GM19468 (cell line): Measurements from ENCODE around the gene PRR16.

Source experiments
- ATAC-seq: cut with Tn5 transposase; IDR thresholded peaks from one replicate; pipeline ENCODE4 v1.9.1; 2021; ENCODE audit warnings: mild to moderate bottlenecking, moderate library complexity, moderate number of reproducible peaks; ENCODE audit not compliant: unreplicated experiment; ENCODE audit errors: extremely low read depth

PRR16 gene

DNA sequence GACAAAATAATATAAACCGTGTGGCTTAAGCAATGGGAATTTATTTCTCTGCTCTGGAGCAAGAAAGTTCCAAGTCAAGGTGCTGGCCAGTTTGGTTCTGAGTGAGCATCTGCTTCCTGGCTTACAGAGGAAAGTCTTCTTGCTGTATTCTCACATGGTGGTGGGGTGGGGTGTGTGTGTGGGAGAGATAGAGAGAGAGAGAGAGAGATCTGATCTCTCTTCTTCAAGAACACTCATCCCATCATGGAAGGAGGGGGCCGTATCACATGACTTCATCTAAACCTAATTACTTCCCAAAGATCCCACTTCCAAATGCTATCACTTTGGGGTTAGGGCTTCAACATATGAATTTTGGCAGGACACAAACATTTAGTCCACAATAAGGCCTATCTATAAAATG, 91.2 kb downstream of the PRR16 start:
- ATAC-seq, result no peak

- ATAC-seq, result no peak
These were observed 99.9 kb downstream of the PRR16 start for GRCh38 chr5:120564013-120564412.

GRCh38 chr5:120567066-120567465, 103.0 kb downstream of the PRR16 start:
- ATAC-seq, result no peak

DNA sequence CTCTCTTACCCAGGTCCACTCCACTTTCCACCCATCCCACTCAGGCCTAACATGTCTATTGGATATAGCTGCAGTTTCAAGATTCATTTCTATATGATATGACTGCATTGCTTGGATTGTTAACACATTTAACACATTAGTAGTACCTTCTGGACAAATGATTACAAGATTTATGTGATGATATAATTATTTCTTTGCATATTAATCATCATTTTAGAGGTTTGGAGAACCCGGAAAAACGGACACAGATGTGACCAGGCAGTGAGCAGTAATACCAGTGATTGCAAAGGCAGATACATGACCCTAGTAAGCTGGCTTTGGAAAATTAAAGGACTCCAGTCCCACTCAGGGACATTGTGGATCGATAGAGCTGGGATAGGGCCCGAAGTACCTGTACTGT, 103.8 kb downstream of the PRR16 start:
- ATAC-seq, result no peak

DNA sequence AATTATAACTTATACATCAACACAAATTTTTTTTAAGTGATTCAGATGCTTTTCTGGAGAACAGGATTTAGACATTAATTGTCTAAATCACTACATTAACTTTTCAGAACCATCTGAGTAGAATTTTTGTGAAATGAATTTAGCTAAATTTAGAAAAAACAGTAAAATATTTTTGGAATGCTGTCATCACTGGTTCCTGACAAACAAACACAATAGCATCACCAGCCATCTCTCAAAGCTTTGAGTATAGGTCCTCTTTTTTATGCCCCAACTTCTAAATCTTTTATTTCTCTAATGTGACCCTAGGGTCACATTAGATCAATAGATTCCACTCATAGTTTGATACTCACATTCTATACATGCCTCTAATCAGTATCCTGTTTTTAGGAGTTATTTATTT, 104.6 kb downstream of the PRR16 start:
- ATAC-seq, result no peak

DNA sequence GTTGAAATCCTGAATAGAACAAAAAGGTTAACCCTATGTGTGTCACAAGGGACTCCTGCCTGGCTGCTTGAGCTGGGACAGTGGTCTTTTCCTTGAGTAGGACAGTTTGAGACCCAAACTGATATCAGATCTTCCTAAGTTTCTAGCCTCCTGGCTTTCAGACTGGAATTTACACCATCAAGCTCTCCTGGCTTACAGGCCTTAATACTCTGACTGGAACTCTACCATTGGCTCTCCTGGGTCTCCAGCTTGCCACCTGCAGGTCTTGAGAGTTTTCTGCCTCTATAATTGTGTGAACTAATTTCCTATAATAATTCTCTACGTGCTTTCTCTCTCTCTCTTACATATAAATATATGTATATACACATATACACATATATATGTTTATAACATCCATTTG, 112.5 kb downstream of the PRR16 start:
- no peak for ATAC-seq

- no peak for ATAC-seq
These were observed 118.5 kb downstream of the PRR16 start for GRCh38 chr5:120582635-120583034.

DNA sequence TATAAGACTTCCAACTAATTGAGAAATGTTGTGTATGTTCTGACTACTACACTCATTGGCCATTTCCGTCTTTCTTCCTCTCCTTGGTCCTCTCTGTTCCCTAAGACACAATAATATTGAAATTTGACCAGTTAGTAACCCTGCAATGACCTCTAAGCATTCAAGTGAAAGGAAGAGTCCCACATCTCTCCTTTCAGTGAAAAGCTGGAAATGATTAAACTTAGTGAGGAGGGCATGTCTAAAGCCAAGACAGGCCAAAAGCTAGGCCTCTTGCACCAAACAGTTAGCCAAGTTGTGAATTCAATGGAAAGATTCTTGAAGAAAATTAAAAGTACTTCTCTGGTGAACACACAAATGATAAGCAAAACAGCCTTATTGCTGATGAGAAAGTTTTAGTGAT, 122.5 kb downstream of the PRR16 start:
- ATAC-seq, result no peak

GRCh38 chr5:120591911-120592310, 127.8 kb downstream of the PRR16 start:
- ATAC-seq, result no peak

- no peak for ATAC-seq
These were observed 135.5 kb downstream of the PRR16 start for GRCh38 chr5:120599576-120599975.

GRCh38 chr5:120600639-120601038, 136.5 kb downstream of the PRR16 start:
- ATAC-seq, result no peak

DNA sequence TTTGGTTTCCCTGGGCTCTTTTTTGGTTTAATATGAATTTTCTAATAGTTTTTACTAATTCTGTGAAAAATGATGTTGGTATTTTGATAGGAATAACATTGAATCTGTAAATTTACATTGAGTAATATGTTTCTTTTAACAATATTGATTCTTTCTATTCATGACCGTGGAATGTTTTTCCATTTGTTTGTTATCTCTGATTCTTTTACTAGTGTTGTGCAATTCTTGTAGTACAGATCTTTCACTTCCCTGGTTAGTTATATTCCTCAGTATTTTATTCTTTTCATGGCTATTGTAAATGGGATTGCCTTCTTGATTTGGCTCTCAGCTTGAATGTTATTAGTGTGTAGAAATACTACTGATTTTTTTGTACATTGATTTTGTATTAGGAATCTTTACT, 137.9 kb downstream of the PRR16 start:
- ATAC-seq, result no peak

DNA sequence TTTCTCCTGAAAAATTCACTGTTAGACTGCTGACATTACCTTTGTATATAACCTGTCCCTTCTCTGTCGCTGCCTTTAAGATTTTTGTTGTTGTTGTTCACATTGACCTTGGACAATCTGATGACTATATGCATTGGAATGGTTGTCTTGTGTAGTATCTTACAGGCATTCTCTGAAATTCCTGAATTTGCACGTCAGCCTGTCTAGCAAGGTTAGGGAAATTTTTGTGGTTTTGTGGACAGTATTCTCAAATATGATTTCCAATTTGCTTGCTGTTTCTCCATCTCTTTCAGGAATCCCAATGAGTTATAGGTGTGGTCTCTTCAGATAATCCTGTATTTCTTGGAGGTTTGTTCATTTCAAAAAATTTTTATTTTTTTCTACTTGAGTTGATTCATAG, 140.8 kb downstream of the PRR16 start:
- ATAC-seq, result no peak

DNA sequence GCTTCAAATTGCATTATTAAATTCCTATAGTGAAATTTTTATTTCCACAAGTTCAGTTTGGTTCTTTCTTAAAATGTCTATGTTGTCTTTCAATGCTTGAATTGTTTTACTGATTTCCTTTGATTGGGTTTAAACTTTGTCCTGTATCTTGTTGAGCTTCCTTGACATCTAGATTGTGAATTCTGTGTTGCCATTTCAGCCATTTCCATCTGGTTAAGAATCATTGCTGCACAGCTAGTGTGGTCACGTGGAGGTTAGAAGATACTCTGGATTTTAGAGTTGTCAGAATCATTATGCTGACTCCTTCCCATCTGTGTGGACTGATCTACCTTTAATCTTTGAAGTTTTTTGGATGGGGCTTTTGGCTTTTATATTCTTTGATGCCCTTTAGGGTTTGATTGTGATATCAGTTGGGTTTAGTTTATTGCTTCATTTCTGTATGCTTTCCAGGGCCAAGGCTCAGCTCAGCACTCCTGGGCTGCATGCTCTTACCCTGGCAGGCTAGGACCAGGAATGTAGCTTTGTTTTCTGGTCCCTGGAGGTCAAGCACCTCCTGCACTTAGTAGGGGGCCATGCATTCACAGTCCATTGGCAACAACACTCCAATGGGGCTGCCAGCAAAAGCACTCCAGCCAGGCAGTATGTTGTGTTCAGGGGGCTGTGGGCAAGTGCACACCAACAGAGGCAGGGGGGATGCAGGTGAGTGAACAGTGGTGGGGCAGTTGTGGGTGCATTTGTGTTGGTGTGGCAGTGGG, 141.4 kb downstream of the PRR16 start:
- no peak for ATAC-seq

- no peak for ATAC-seq
These were observed 145.5 kb downstream of the PRR16 start for GRCh38 chr5:120609570-120609969.

DNA sequence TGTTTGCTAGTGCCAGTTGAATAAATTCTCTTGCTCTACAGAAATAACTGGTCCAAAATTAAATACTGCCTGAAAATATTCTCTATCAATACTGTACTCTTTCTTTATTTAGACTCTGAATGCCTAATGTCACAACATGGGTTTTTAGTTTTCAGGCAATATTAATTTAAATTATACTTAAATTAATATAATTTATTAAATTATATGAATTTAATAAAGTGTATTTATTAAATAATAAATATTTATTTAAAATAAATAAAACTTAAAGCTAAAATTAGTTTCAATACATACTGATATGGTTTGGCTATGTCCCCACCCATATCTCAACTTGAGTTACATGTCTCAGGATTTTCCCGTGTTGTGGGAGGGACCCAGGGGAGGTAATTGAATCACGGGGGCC, 146.0 kb downstream of the PRR16 start:
- no peak for ATAC-seq

GRCh38 chr5:120613729-120614128, 149.6 kb downstream of the PRR16 start:
- no peak for ATAC-seq

DNA sequence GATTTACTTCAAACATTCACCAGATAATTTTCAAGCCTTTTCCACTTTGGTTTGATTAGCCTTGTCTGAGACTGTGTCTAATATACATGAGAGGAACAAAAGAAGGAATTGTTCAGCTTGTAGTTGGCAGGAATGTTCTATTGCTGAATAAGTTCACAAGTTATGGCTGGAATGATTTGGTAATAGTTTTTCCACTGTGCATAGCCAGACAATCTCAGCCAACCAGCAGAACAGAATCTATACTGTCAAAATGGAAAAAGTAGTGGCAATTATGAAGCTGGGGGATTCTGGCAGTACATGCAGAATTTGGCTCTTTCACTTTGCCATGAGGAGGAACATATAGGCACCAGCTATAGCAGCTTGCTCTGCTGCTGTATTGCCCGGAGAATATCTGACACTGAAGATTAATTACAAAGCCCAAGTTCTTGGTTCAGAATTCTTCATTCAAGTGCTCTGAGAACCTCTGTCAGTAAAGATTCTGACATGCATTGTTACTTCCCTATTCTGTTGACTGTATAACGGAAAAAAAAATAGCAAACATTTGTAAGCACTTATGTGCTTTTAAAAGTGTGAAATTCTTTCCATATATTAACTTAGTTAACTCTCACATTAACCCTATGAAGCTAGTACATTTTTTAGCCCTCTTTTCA, 150.6 kb downstream of the PRR16 start:
- no peak for ATAC-seq

DNA sequence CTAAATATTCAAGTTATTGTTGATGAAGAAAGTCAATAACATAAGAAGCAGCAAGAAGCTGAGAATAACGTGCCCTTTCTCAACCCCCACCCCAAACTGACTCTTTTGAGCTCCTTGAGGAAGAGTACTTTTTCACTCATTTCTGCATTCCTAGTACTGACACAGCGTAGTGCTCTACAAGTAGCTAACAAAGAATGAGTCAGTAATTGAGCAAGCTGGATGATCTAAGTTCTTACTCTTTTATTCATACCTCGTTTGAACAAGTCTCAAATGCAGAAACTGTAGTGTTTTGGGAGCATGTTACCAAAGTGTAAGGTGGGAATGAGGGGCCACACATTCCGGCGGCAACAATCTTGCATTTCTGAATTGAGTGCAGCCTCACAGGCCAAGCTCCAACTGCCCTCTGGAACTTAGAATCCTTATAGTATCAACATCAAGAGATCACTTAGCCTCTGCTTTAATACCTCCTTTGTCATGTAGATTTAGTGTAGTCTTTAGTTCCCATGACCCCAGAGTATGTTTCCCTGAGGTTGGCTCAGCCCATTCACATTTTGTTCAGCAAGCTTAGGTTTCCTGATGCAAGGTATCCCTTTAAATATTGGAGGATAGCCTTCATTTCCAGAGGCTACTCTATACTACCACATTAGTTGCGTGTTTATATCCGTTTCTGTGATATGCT, 152.0 kb downstream of the PRR16 start:
- ATAC-seq, result no peak

DNA sequence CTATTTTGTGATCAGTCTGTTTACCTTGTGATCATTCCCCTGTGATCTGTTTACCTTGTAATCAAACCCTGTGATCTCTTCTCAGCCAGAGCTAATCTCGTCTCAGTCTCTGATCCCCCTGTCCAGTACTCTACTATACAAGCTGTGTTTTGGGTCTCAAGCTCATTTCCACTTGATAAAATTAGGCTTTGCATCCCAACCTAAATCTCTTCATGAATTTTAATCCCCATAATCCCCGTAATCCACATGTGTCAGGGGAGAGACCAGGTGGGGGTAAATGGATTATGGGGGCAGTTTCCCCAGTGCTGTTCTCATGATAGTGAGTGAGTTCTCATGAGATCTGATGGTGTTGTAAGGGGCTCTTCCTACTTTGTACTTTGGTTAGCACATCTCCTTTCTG, 157.2 kb downstream of the PRR16 start:
- ATAC-seq, result no peak

DNA sequence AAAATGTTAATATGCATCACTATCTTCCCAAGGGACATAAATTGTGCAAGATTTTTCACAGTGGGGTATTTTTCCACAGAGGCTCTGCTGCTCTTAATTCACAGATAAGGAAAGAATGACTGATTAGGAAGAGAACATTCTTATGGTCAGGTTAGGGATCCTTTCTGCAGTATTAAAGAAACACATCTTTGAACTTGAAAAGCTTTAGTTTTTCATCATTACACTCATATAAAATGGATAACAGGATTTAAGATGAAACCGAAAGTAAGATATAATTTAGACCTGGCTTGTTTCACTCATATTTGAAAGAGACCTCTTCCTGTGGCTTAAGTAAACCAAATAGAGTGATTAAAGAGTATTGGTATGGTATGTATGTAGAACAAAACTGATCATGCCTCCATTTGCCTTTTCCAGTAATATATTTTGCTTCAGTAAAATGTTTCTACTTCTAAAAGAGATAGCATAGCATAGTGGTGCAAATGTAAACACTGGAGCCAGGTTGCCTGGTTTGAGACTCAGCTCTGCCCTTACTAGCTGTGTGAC, 160.0 kb downstream of the PRR16 start:
- ATAC-seq, result no peak
